ENCODE measurements around the gene GJC1. TPM values are rescaled to one million over a fixed set of nuclear protein-coding genes. Genes with fewer than 3 reads are reported as not detected.

GJC1 gene
- polyA plus RNA-seq, 1 donor from 2014 or later: 8.0 TPM

GRCh38 chr17:44844390-44844830, 14.3 kb upstream of the GJC1 start:
- H3K4me3 ChIP-seq (ENCODE audit: low read length): no peak overlapping the region
- no peaks in the 10 kb centered on the region for H3K9me3 ChIP-seq (ENCODE audit: low read length)
- no peaks in the 10 kb centered on the region for H3F3A ChIP-seq (ENCODE audit: insufficient read depth, low read length, poor library complexity, severe bottlenecking)
- H3K9me2 ChIP-seq (ENCODE audit: insufficient read depth, low read length): no peaks in the 10 kb centered on the region
- H4K20me1 ChIP-seq (ENCODE audit: insufficient read depth): no peaks in the 10 kb centered on the region
- H2AFZ ChIP-seq (ENCODE audit: low read depth, low read length): no peak overlapping the region
- TF ChIP-seq POLR2AphosphoS5 (IDR thresholded peaks at IDR 0.05): no peak
- H3K79me2 ChIP-seq (replicated peaks; ENCODE audit: insufficient read depth, low read length): no peaks in the 10 kb centered on the region
- no peaks in the 10 kb centered on the region for H3K36me3 ChIP-seq (ENCODE audit: insufficient read depth, low read length)
- H3K4me2 ChIP-seq (ENCODE audit: low read length): no peak overlapping the region
- H3K27ac ChIP-seq (ENCODE audit: low read length): no peak overlapping the region
- no peaks in the 10 kb centered on the region for H3K27me3 ChIP-seq (ENCODE audit: insufficient read depth, low read depth, low read length)
- no peak overlapping the region for H3K9ac ChIP-seq (ENCODE audit: low read length)

GRCh38 chr17:44842748-44843147, 12.7 kb upstream of the GJC1 start:
- H3K4me3 ChIP-seq (ENCODE audit: low read length): no peak overlapping the region
- no peaks in the 10 kb centered on the region for H3K9me2 ChIP-seq (ENCODE audit: insufficient read depth, low read length)
- H2AFZ ChIP-seq (ENCODE audit: low read depth, low read length): no peak overlapping the region
- H3K27me3 ChIP-seq (ENCODE audit: insufficient read depth, low read depth, low read length): no peaks in the 10 kb centered on the region
- no peaks in the 10 kb centered on the region for H3F3A ChIP-seq (ENCODE audit: insufficient read depth, low read length, poor library complexity, severe bottlenecking)
- H3K27ac ChIP-seq (ENCODE audit: low read length): no peak overlapping the region
- H3K4me2 ChIP-seq (ENCODE audit: low read length): no peak overlapping the region
- H3K36me3 ChIP-seq (ENCODE audit: insufficient read depth, low read length): no peaks in the 10 kb centered on the region
- H3K9me3 ChIP-seq (ENCODE audit: low read length): no peaks in the 10 kb centered on the region
- no peaks in the 10 kb centered on the region for H4K20me1 ChIP-seq (ENCODE audit: insufficient read depth)
- TF ChIP-seq SMC3 (conservative IDR thresholded peaks at IDR 0.05; ENCODE audit: poor library complexity) (no peak), MXI1 (conservative IDR thresholded peaks at IDR 0.05; ENCODE audit: poor library complexity, severe bottlenecking) (no peak), EZH2 (IDR thresholded peaks at IDR 0.05; ENCODE audit: borderline replicate concordance, insufficient read depth, low read length, poor library complexity, severe bottlenecking) (no peak)
- H3K79me2 ChIP-seq (replicated peaks; ENCODE audit: insufficient read depth, low read length): no peaks in the 10 kb centered on the region
- no peak overlapping the region for H3K9ac ChIP-seq (ENCODE audit: low read length)

DNA sequence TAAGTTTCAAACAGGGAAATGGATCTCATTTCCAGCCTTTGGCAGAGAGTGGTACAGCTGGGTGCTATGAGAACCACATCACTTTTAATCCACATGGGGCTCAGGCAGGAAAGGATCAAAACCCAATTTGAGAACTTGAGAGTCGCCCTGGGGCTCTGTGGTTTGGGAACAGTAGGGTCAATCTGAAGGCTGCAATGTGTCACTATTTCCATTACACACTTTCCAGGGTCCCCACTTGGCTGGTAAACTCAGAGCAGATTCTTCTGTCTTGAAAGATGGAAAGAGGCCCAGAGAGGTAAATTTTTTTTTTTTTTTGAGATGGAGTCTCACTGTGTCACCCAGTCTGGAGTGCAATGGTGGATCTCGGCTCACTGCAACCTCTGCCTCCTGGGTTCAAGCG, 10.8 kb upstream of the GJC1 start:
- H3K79me2 ChIP-seq (replicated peaks; ENCODE audit: insufficient read depth, low read length): no peaks in the 10 kb centered on the region
- no peaks in the 10 kb centered on the region for H3K27me3 ChIP-seq (ENCODE audit: insufficient read depth, low read depth, low read length)
- H3K4me3 ChIP-seq (ENCODE audit: low read length): no peak overlapping the region
- no peaks in the 10 kb centered on the region for H3F3A ChIP-seq (ENCODE audit: insufficient read depth, low read length, poor library complexity, severe bottlenecking)
- TF ChIP-seq SMC3 (conservative IDR thresholded peaks at IDR 0.05; ENCODE audit: poor library complexity): no peak
- TF ChIP-seq RAD21 (conservative IDR thresholded peaks at IDR 0.05): no peak
- TF ChIP-seq TAF1 (IDR thresholded peaks at IDR 0.05; ENCODE audit: low read depth): no peak
- no peak for TF ChIP-seq POLR2AphosphoS5 (IDR thresholded peaks at IDR 0.05)
- TF ChIP-seq MXI1 (conservative IDR thresholded peaks at IDR 0.05; ENCODE audit: poor library complexity, severe bottlenecking): no peak
- no peak for TF ChIP-seq EZH2 (IDR thresholded peaks at IDR 0.05; ENCODE audit: borderline replicate concordance, insufficient read depth, low read length, poor library complexity, severe bottlenecking)
- TF ChIP-seq EP300 (conservative IDR thresholded peaks at IDR 0.05; ENCODE audit: poor library complexity, severe bottlenecking): no peak
- TF ChIP-seq, protein P1, sequence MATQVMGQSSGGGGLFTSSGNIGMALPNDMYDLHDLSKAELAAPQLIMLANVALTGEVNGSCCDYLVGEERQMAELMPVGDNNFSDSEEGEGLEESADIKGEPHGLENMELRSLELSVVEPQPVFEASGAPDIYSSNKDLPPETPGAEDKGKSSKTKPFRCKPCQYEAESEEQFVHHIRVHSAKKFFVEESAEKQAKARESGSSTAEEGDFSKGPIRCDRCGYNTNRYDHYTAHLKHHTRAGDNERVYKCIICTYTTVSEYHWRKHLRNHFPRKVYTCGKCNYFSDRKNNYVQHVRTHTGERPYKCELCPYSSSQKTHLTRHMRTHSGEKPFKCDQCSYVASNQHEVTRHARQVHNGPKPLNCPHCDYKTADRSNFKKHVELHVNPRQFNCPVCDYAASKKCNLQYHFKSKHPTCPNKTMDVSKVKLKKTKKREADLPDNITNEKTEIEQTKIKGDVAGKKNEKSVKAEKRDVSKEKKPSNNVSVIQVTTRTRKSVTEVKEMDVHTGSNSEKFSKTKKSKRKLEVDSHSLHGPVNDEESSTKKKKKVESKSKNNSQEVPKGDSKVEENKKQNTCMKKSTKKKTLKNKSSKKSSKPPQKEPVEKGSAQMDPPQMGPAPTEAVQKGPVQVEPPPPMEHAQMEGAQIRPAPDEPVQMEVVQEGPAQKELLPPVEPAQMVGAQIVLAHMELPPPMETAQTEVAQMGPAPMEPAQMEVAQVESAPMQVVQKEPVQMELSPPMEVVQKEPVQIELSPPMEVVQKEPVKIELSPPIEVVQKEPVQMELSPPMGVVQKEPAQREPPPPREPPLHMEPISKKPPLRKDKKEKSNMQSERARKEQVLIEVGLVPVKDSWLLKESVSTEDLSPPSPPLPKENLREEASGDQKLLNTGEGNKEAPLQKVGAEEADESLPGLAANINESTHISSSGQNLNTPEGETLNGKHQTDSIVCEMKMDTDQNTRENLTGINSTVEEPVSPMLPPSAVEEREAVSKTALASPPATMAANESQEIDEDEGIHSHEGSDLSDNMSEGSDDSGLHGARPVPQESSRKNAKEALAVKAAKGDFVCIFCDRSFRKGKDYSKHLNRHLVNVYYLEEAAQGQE (IDR thresholded peaks at IDR 0.05; ENCODE audit: borderline replicate concordance): no peak
- TF ChIP-seq, protein P2, sequence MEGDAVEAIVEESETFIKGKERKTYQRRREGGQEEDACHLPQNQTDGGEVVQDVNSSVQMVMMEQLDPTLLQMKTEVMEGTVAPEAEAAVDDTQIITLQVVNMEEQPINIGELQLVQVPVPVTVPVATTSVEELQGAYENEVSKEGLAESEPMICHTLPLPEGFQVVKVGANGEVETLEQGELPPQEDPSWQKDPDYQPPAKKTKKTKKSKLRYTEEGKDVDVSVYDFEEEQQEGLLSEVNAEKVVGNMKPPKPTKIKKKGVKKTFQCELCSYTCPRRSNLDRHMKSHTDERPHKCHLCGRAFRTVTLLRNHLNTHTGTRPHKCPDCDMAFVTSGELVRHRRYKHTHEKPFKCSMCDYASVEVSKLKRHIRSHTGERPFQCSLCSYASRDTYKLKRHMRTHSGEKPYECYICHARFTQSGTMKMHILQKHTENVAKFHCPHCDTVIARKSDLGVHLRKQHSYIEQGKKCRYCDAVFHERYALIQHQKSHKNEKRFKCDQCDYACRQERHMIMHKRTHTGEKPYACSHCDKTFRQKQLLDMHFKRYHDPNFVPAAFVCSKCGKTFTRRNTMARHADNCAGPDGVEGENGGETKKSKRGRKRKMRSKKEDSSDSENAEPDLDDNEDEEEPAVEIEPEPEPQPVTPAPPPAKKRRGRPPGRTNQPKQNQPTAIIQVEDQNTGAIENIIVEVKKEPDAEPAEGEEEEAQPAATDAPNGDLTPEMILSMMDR (IDR thresholded peaks at IDR 0.05; ENCODE audit: poor library complexity, severe bottlenecking): no peak
- no peaks in the 10 kb centered on the region for H3K9me2 ChIP-seq (ENCODE audit: insufficient read depth, low read length)
- H4K20me1 ChIP-seq (ENCODE audit: insufficient read depth): no peaks in the 10 kb centered on the region
- H3K27ac ChIP-seq (ENCODE audit: low read length): no peak overlapping the region
- no peak overlapping the region for H3K4me2 ChIP-seq (ENCODE audit: low read length)
- no peak overlapping the region for H2AFZ ChIP-seq (ENCODE audit: low read depth, low read length)
- no peaks in the 10 kb centered on the region for H3K9me3 ChIP-seq (ENCODE audit: low read length)
- no peaks in the 10 kb centered on the region for H3K36me3 ChIP-seq (ENCODE audit: insufficient read depth, low read length)
- no peak overlapping the region for H3K9ac ChIP-seq (ENCODE audit: low read length)
